ENCODE results near the gene MCM9. TPM values are rescaled to one million over a fixed set of nuclear protein-coding genes. Genes with fewer than 3 reads are reported as not detected.

MCM9 gene
- total RNA-seq, 1 experiment from 2014 or later, result 18.6 TPM

DNA sequence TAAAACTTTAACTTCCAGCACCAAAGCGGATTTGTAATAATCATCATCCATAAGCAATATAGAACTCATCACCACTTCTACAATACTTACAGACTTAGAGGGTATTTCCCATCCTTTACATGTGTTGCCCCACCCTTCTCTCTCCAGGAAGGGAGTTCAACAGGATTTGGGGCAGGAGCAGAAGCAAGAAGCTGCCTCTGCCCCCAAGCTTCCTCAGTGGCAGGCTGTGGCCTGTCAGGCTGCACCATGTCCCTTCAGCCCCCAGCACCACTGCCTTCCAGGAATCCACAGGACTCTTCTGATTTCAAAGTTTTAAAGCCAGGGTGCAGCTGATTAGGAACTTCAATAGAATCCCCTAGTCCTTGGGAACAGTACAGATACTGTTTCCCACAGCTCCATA is 36.7 kb upstream of the MCM9 start:
- H3K14ac ChIP-seq (ENCODE audit: insufficient read depth, low read length), result no peak overlapping the region
- no peak overlapping the region for H3K9ac ChIP-seq (ENCODE audit: extremely low read depth, insufficient read length, low read length)
- no peak overlapping the region for H3K18ac ChIP-seq (ENCODE audit: insufficient read length, low read depth, low read length)
- no peak overlapping the region for H3K56ac ChIP-seq (ENCODE audit: insufficient read length, low read depth, low read length)
- H3K9me3 ChIP-seq (ENCODE audit: control insufficient read depth, low read depth, low read length), result no peaks in the 10 kb centered on the region
- H2BK12ac ChIP-seq (ENCODE audit: insufficient read length, low read depth, low read length), result no peak overlapping the region
- no peak overlapping the region for H2BK120ac ChIP-seq (ENCODE audit: low read depth, low read length, poor library complexity, severe bottlenecking)
- no peak overlapping the region for H2BK20ac ChIP-seq (ENCODE audit: low read depth, low read length, poor library complexity, severe bottlenecking)
- DNase-seq, result no peak
- no peak overlapping the region for H4K91ac ChIP-seq (ENCODE audit: insufficient read length, low read depth, low read length)
- no peak overlapping the region for H2BK15ac ChIP-seq (ENCODE audit: low read depth, low read length)
- no peak overlapping the region for H2BK5ac ChIP-seq (ENCODE audit: insufficient read length, low read length)
- H3K4me2 ChIP-seq (ENCODE audit: insufficient read depth, insufficient read length, low read length), result no peak overlapping the region
- H3K27ac ChIP-seq (ENCODE audit: insufficient read length, low read depth, low read length), result no peak overlapping the region
- no peaks in the 10 kb centered on the region for H3K79me2 ChIP-seq (ENCODE audit: insufficient read depth, low read length)
- H4K5ac ChIP-seq (ENCODE audit: insufficient read length, low read depth, low read length), result no peak overlapping the region
- no peak overlapping the region for H2AK5ac ChIP-seq (ENCODE audit: insufficient read length, low read length)
- Mint-ChIP-seq H3K27ac (no peak overlapping the region), H3K4me1 (peaks cover 11 to 12% of the 10 kb centered on the region in 2 experiments), H3K4me3 (no peak overlapping the region), H3K27me3 (ENCODE audit: low read depth) (no peaks in the 10 kb centered on the region), H3K9me3 (no peaks in the 10 kb centered on the region), H3K36me3 (ENCODE audit: insufficient read depth in 1 of 3, low read depth in 3 of 3) (peaks cover under 1 to 1% (median 1%) of the 10 kb centered on the region in 3 experiments; a peak in 4 of 7 replicates)
- H3K23me2 ChIP-seq (ENCODE audit: insufficient read length, low read depth, low read length, poor library complexity, severe bottlenecking), result no peaks in the 10 kb centered on the region
- no peak overlapping the region for H4K8ac ChIP-seq (replicated peaks; ENCODE audit: insufficient read length, low read depth, low read length)
- H3T11ph ChIP-seq (ENCODE audit: low read length), result no peak overlapping the region
- WGBS (ENCODE audit: extremely low coverage, insufficient read length, low lambda C conversion rate), result no CpG with 5 or more reads among the region's 1 CpG
- no peaks in the 10 kb centered on the region for H3K27me3 ChIP-seq (ENCODE audit: insufficient read depth, low read length)
- H4K20me1 ChIP-seq (ENCODE audit: control insufficient read depth, insufficient read depth, insufficient read length), result no peaks in the 10 kb centered on the region
- TF ChIP-seq, protein P1, sequence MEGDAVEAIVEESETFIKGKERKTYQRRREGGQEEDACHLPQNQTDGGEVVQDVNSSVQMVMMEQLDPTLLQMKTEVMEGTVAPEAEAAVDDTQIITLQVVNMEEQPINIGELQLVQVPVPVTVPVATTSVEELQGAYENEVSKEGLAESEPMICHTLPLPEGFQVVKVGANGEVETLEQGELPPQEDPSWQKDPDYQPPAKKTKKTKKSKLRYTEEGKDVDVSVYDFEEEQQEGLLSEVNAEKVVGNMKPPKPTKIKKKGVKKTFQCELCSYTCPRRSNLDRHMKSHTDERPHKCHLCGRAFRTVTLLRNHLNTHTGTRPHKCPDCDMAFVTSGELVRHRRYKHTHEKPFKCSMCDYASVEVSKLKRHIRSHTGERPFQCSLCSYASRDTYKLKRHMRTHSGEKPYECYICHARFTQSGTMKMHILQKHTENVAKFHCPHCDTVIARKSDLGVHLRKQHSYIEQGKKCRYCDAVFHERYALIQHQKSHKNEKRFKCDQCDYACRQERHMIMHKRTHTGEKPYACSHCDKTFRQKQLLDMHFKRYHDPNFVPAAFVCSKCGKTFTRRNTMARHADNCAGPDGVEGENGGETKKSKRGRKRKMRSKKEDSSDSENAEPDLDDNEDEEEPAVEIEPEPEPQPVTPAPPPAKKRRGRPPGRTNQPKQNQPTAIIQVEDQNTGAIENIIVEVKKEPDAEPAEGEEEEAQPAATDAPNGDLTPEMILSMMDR (conservative IDR thresholded peaks at IDR 0.05), result no peak
- H3K4me1 ChIP-seq (ENCODE audit: insufficient read depth, low read length), result no peaks in the 10 kb centered on the region
- no peak overlapping the region for H3K23ac ChIP-seq (ENCODE audit: insufficient read length, low read depth, low read length)
- H3K4ac ChIP-seq (ENCODE audit: low read depth, low read length), result no peak overlapping the region
- H2AFZ ChIP-seq (ENCODE audit: low read length), result no peak overlapping the region
- no peaks in the 10 kb centered on the region for H3K79me1 ChIP-seq (ENCODE audit: insufficient read depth, low read depth, low read length, poor library complexity, severe bottlenecking)

Data from H9 (cell line).